Left renal pelvis (tissue), 4 donors: Measurements from ENCODE around the gene SGMS2. TPM values are rescaled to one million over a fixed set of nuclear protein-coding genes. Genes with fewer than 3 reads are reported as not detected.
A peak's percentile ranks its signal among the peaks of the same experiment; 100 is the strongest.

Source experiments
- DNase-seq, 4 donors: peaks; one replicate each; pipeline ENCODE4 v3.0.0-alpha.2; 2013; ENCODE audit warnings: low read depth in 4 of 4, low spot score in 3 of 4
- polyA plus RNA-seq, 4 donors: library from polyadenylated mRNA; unstranded; fragments of 120-200 nt; gene quantifications; one replicate each; pipeline ENCODE4 v1.2.1, GENCODE V29; 2013; ENCODE audit not compliant: insufficient read length in 4 of 4

SGMS2 gene
- polyA plus RNA-seq, 4 donors, result 14.9 to 17.1 (median 15.2) TPM

DNA sequence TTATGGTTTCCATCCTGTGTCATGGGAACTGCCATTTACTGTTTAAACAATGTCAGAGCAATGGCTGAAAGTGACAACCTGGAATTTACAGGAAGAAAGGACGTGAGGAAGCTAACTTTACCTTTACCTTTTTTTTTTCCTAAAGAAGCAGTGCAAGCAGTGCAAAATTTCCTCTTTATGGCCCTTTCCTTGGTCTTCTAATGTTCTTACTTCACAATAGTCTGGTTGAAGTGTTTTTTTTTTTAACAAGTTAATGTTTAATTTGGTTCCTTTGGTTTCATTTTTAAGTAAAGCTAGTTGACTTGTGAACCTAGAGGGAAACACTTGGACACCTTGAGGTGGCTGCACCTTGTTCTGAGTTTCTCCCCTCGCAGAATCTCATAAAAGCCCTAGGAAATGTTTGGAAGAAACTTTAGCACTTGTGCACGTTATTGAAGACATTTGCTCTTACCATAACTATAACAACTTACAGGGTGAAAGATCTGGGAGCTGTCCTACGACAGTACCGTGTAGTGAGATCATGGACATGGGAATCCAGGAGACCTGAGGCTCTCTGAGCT lies 1.8 kb downstream of the SGMS2 start:
- DNase-seq, result peak in 2 of 4 donors; percentile 16 to 22

- DNase-seq, result no peak
These were observed 3.8 kb downstream of the SGMS2 start for GRCh38 chr4:107828315-107829090.

DNA sequence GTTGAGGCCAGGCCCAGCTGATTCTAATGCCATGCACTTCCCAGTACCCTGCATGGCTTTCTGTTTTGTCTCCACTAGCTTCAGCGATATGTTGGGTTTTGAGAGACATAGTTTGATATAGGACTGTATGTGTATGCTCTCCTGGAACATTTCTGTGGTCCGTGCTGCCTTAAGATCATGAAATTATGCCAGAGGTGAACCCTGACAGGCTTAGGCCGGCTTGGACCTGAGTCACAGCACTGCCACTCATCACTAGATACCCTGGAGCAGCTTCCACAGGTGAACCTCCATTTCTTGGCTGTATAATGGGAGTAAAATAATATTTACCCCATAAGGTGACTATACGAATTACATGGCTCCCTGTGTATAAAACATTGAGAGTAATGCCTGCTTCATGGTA lies 6.4 kb downstream of the SGMS2 start:
- no peak for DNase-seq

DNA sequence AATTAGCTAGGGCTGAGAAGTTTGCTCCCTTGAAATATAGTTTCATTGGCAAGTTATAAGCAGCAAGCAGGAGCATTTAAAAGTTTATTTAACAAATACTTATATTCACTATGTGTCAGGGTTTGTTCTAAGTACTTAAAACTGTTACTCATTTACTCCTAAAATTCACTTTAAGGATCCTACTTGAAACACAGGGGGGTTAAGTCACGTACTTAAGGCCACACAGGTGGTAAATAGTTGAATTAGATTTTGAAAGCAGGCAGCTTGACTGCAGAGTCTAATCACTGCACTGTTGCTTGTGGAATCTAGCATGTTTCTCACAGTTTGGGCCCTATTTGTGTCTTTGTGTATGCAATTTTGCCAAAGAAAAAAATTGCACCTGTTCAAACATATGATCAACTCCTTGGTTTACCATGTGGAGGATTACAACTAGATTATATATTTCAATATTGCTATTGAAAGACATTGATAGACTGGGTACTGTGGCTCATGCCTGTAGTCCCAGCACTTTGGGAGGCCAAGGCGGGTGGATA lies 7.6 kb downstream of the SGMS2 start:
- no peak for DNase-seq

DNA sequence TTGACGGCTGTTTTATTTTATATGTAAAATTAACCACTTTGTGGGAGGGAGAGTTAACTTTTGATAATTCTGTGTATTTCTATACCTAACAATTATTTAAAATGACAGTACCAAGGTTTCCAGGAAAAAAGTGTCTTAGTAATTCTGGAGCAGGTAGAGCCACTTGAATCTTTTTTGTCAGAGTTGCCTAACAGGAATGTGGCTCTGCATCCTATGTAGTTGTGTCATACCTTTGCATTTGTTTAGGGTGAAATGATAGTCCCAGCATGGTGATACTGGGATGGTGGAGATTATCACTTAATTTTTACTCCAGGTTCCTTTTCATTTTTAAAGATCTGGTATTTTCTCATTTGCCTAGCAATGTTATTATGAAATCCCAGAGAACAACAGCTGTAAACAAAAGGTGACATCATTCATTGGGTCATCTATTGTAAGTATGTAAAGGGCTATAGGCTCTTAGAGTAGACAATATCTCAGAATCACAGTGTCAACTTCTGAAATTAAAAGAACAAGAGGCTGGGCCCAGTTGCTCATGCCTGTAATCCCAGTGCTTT lies 9.6 kb downstream of the SGMS2 start:
- no peak for DNase-seq

DNA sequence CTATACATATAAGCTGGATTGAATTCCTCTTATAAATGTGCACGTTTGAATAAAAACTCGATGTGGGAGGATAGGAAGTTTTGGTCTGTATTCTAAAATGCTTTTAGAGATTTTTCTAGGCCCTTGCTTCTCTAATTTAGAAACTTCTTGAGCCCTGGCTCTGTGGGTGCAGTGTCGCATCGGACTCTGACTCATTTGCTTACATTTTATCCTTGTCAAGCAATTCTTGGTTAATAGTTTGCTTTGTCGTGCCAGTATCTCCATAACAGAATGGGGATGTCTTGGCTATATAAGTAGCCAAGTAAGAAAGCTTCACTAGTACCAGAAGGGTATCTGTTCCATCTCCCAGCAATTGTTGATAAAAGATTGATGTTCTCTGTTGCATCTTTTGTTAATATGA lies 10.7 kb downstream of the SGMS2 start:
- no peak for DNase-seq

- no peak for DNase-seq
These were observed 12.6 kb downstream of the SGMS2 start for GRCh38 chr4:107837317-107837716.

- DNase-seq, result no peak
These were observed 13.3 kb downstream of the SGMS2 start for GRCh38 chr4:107837776-107838618.

- no peak for DNase-seq
These were observed 14.3 kb downstream of the SGMS2 start for GRCh38 chr4:107838861-107839565.

DNA sequence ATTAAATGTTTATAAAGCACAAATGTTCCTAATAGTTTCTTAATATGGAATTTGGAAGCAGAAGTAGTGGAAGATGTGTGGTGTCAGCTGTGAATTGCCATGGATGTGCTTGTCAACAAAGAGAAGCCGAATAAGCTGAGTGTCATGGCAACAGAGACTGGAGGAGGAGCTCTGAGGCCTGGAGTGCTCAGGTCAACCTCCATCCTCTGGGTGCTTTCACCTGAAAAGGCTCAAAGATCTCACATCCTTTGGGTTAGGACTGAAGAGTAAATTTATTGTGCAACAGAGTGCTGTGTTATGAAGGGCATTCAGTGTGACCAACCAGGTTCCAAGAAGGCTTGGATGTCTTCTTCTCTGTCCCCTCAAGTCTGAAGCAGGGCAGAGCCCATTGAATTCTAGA lies 18.7 kb downstream of the SGMS2 start:
- no peak for DNase-seq

- DNase-seq, result no peak
These were observed 20.9 kb downstream of the SGMS2 start for GRCh38 chr4:107845681-107846080.

DNA sequence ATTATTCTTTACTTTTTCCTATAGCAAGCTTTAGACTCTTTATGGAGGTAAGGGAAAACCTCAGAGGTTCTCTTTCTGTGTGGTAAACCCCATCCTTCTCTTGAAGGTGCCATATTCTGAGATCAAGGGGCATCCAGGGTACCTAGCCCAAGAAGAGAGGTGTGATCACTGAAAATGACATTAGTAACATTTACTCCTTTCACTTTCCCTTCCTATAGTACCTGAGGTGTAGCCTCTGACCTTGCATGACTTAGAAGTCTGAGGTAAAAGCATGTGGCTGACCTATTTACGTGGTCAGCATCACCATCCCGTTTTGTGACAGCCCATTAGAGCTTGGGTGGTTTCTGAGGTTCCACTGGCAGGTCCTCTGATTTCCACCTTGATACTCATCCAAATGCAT lies 25.7 kb downstream of the SGMS2 start:
- no peak for DNase-seq

DNA sequence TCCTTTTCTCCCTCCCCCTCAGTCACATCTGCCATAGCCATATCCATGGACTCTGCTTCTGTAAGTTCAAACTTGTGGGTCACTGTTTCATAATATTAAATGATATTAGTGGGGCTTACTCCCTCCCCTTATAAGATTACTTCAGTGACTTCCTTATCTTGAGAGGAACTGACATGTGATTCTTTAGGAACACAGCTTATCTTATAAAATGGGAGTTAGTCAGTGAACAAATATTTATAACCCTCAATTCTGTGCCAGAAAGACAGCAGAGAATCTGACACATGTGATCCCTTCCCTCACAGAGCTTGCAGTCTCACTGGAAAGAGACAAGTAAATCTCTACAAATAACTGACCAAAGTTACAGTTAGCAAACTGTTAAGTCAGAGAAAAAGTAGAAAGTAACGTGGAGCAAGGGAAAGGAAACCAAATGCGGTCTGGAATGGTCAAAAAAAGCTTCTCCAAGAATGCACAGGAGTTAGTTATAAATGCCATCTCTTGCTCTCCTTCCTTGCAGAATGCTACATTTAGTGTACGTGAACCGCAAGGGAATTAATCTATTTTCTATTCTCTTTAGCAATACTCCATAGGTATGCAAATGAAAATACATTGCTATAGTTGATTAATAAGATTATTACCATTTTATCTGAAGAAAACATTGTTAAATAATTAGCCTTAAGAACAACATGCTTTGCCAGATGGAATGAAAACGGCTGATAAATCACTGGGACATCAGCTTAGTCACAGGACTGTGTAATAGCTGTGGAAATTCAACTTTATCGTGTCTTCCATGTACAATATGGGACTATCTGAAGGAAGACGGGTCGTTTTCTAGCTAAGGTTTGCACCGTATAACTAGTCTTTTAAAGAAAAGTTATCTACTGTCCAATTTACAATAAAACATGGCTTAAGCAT lies 29.0 kb downstream of the SGMS2 start:
- DNase-seq, result no peak

- DNase-seq, result no peak
These were observed 29.8 kb downstream of the SGMS2 start for GRCh38 chr4:107854356-107855022.

DNA sequence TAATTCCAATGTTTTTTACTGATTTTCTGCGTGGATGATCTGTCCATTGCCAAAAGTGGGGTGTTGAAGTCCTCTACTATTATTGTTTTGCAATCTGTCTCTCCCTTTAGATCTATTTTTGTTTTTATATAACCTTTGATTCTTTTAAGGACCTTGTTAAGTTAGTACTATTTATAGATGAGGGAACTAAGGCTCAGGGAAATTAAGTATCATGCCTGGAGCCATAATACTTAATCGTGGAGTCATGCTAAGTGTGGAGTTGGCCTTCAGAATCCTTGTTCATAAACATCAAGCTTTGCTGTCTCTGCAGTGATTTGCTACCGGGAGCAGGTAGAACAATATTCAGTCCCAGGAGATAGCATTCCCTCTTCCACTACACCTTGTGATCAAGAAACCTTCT lies 31.0 kb downstream of the SGMS2 start:
- DNase-seq, result no peak

DNA sequence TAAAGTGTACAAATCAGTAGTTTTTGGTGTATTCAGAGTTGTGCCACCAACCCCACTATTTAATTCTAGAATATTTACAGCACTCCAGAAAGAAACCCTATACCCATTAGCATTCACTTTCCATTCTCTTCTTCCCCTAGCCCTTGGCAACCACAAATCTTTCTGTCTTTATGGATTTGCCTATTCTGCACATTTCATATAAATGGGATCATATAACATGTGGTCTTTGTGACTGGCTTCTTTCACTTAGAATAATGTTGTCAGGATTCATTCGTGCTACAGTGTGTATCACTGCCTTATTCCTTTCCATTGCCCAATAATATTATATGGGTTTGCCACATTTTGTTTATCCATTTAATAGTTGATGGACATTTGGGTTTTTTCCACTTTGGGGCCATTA lies 32.2 kb downstream of the SGMS2 start:
- DNase-seq, result no peak

- no peak for DNase-seq
These were observed 33.0 kb downstream of the SGMS2 start for GRCh38 chr4:107857741-107858140.

GRCh38 chr4:107858158-107858742 lies 33.5 kb downstream of the SGMS2 start:
- no peak for DNase-seq
